HEK293 (cell line): Measurements from ENCODE around the gene CST1.
"Not testable (repeated sequence)": the region's sequence is repeated elsewhere in the genome, so short reads cannot be mapped to it uniquely, and the experiment has no call there.

Experiments used
- CTCF ChIA-PET: fragments of 350-600 bp; formaldehyde crosslinking; extraction: SDS; loops from one replicate; lab custom pipeline; 2021; ENCODE audit warnings: antibody characterized with exemption; lab: Yijun Ruan, JAX
- POLR2A ChIA-PET: fragments of 300-600 bp; formaldehyde crosslinking; extraction: SDS; loops from one replicate; lab custom pipeline; 2020; ENCODE audit warnings: antibody characterized with exemption, inconsistent platforms; lab: Yijun Ruan, JAX
- H3K27ac ChIP-seq: fragments of 200-500 bp; sonication (Bioruptor generic); 2 replicates; pipeline ENCODE4 v1.5.1; 2014; ENCODE audit warnings: low read depth, low read length, control low read depth, inconsistent platforms; ENCODE audit errors: extremely low read depth
- H3K36me3 ChIP-seq, 2 experiments: fragments of 200-500 bp in 1 of 2; sonication (Bioruptor generic) in 1 of 2; 1 replicate in 1 of 2; 2 replicates in 1 of 2; pipeline ENCODE4 v1.5.1; 2014 to 2017; ENCODE audit warnings: inconsistent platforms in 2 of 2, low read length in 2 of 2; ENCODE audit not compliant: control insufficient read depth in 2 of 2, insufficient read depth in 1 of 2
- H3K4me1 ChIP-seq: fragments of 200-500 bp; sonication (Bioruptor generic); 2 replicates; pipeline ENCODE4 v1.5.1; 2014; ENCODE audit warnings: mild to moderate bottlenecking, low read length, inconsistent platforms; ENCODE audit not compliant: control insufficient read depth, insufficient read depth
- H3K4me3 ChIP-seq: 2 replicates; pipeline ENCODE4 v1.5.1; 2011; ENCODE audit warnings: low read depth, mild to moderate bottlenecking, control low read depth, low read length, moderate library complexity
- H3K9me3 ChIP-seq: fragments of 200-500 bp; sonication (Bioruptor generic); 2 replicates; pipeline ENCODE4 v1.5.1; 2014; ENCODE audit warnings: low read depth, low read length, inconsistent platforms; ENCODE audit not compliant: control insufficient read depth, insufficient read depth
- HOXA7 ChIP-seq: sonication (generic); formaldehyde crosslinking; IDR thresholded peaks from 2 replicates; pipeline ENCODE4 v1.8.1; 2022; ENCODE audit warnings: missing genetic modification reagents, borderline replicate concordance
- MYNN ChIP-seq: fragments of 450-650 bp; formaldehyde crosslinking; IDR thresholded peaks from 2 replicates; pipeline ENCODE4 v1.5.1; 2016; ENCODE audit warnings: missing biosample characterization, missing genetic modification characterization, borderline replicate concordance
- RBAK ChIP-seq: fragments of 450-650 bp; formaldehyde crosslinking; IDR thresholded peaks from 2 replicates; pipeline ENCODE4 v1.5.1; 2016; ENCODE audit warnings: missing biosample characterization, missing genetic modification characterization
- WT1 ChIP-seq: fragments of 450-650 bp; formaldehyde crosslinking; IDR thresholded peaks from 2 replicates; pipeline ENCODE4 v1.5.1; 2016; ENCODE audit warnings: missing biosample characterization, missing genetic modification characterization
- ZBTB17 ChIP-seq: fragments of 450-650 bp; formaldehyde crosslinking; IDR thresholded peaks from 2 replicates; pipeline ENCODE4 v1.5.1; 2016; ENCODE audit warnings: missing biosample characterization, missing genetic modification characterization
- ZNF121 ChIP-seq: fragments of 450-650 bp; formaldehyde crosslinking; IDR thresholded peaks from 2 replicates; pipeline ENCODE4 v1.5.1; 2016; ENCODE audit warnings: missing biosample characterization, missing genetic modification characterization
- ZNF529 ChIP-seq: fragments of 450-650 bp; formaldehyde crosslinking; IDR thresholded peaks from 2 replicates; pipeline ENCODE4 v1.5.1; 2017; ENCODE audit warnings: missing genetic modification characterization, missing biosample characterization; ENCODE audit not compliant: insufficient replicate concordance
- ZNF585B ChIP-seq: fragments of 450-650 bp; formaldehyde crosslinking; IDR thresholded peaks from 2 replicates; pipeline ENCODE4 v1.5.1; 2016; ENCODE audit warnings: missing biosample characterization, missing genetic modification characterization
- ZNF621 ChIP-seq: fragments of 450-650 bp; formaldehyde crosslinking; IDR thresholded peaks from 2 replicates; pipeline ENCODE4 v1.5.1; 2017; ENCODE audit warnings: missing biosample characterization, missing genetic modification characterization
- ZNF624 ChIP-seq: fragments of 450-650 bp; formaldehyde crosslinking; IDR thresholded peaks from 2 replicates; pipeline ENCODE4 v1.5.1; 2017; ENCODE audit warnings: missing biosample characterization, missing genetic modification characterization
- ZNF677 ChIP-seq: fragments of 450-650 bp; IDR thresholded peaks from 2 replicates; pipeline ENCODE4 v1.5.0; 2018; ENCODE audit warnings: missing biosample characterization, mild to moderate bottlenecking, missing genetic modification characterization, moderate library complexity
- ZNF76 ChIP-seq: fragments of 450-650 bp; formaldehyde crosslinking; IDR thresholded peaks from 2 replicates; pipeline ENCODE4; 2016; ENCODE audit warnings: low read depth, missing biosample characterization, missing genetic modification characterization, borderline replicate concordance
- TF ChIP-seq, protein P1 (sequence below): fragments of 450-650 bp; formaldehyde crosslinking; IDR thresholded peaks from 2 replicates; pipeline ENCODE4 v1.5.1; 2016; ENCODE audit warnings: missing biosample characterization, missing genetic modification characterization
- TF ChIP-seq, protein P2 (sequence below): fragments of 450-650 bp; formaldehyde crosslinking; IDR thresholded peaks from 2 replicates; pipeline ENCODE4 v1.5.1; 2016; ENCODE audit warnings: missing biosample characterization, missing genetic modification characterization
- TF ChIP-seq, protein P3 (sequence below): fragments of 450-650 bp; formaldehyde crosslinking; conservative IDR thresholded peaks from 2 replicates; pipeline ENCODE4 v1.5.1; 2016; ENCODE audit warnings: low read depth, missing biosample characterization, missing genetic modification characterization
- TF ChIP-seq, protein P4 (sequence below): fragments of 450-650 bp; formaldehyde crosslinking; IDR thresholded peaks from 2 replicates; pipeline ENCODE4 v1.5.1; 2016; ENCODE audit warnings: missing biosample characterization, missing genetic modification characterization

CST1 gene

DNA sequence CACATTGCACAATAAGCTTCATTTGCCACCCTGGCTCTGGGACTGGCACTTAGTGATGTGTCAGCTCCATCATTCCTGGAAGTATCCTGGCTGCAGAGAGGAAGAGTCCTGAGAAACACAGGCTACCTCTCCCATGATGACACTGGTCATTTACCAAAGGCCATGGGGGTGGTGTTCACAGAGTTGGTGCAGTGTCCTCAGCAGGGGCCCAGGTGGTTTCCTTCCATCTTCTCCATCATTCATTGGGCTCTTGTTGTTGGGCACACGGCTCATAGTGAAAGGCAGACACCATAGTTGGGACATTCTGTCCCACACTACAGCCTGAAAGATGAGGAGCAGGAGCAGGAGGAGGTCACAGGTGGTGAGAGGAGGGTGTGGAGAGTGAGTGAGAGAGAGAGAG lies 15.8 kb upstream of the CST1 start:
- Histone ChIP-seq H3K36me3 (no peaks in the 10 kb centered on the region), H3K4me3 (no peak overlapping the region), H3K4me1 (no peaks in the 10 kb centered on the region), H3K27ac (no peak overlapping the region), H3K9me3 (no peaks in the 10 kb centered on the region)
- POLR2A ChIA-PET, result no interaction called here
- TF ChIP-seq ZBTB17 (tag by site-specific recombination) (no peak), ZNF76 (tag by site-specific recombination) (no peak), WT1 (no peak), ZNF624 (no peak), ZNF529 (no peak), ZNF585B (tag by site-specific recombination) (no peak), ZNF121 (tag by site-specific recombination) (no peak)
- TF ChIP-seq, protein P1, sequence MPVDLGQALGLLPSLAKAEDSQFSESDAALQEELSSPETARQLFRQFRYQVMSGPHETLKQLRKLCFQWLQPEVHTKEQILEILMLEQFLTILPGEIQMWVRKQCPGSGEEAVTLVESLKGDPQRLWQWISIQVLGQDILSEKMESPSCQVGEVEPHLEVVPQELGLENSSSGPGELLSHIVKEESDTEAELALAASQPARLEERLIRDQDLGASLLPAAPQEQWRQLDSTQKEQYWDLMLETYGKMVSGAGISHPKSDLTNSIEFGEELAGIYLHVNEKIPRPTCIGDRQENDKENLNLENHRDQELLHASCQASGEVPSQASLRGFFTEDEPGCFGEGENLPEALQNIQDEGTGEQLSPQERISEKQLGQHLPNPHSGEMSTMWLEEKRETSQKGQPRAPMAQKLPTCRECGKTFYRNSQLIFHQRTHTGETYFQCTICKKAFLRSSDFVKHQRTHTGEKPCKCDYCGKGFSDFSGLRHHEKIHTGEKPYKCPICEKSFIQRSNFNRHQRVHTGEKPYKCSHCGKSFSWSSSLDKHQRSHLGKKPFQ (tag by site-specific recombination), result no peak
- CTCF ChIA-PET, result no interaction called here

DNA sequence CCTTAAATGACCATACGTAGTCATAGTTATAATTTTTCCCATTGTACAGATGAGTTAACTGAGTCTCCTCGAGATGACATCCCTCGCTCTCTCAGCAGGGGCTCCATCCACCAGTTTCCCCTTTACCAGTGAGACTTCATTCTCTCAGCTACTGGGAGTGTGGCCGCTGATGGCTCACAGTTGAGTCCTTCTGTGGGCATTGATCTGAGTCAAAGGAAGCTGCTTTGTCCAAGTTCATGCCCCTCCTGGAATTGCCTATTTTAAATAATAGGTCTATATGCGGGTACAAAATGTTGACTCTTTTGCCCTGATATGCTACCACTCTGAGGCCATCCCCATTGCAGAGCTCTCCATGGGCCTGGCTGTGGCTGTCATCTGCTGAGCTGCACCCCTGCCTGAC lies 14.8 kb upstream of the CST1 start:
- POLR2A ChIA-PET, result no interaction called here

DNA sequence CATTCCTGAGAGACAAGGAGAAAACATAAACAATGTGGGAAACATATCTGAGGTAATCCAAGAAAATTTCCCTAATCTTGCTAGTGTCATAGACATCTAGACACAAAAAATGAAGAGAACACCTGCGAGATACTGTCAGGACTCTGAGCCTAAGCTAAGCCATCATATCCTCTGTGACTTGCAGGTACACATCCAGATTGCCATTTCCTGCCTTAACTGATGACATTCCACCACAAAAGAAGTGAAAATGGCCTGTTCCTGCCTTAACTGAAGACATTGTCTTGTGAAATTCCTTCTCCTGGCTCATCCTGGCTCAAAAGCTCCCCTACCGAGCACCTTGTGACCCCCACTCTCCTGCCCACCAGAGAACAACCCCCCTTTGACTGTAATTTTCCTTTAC lies 13.9 kb upstream of the CST1 start:
- CTCF ChIA-PET, result interaction anchor here (0.7 kb wide), 1 partner anchor 34 kb away, joined by 3 read pairs; no protein-coding TSS in a partner anchor
- POLR2A ChIA-PET, result not testable (repeated sequence)

More for the DNA sequence above, 14.8 kb upstream of the CST1 start:
- TF ChIP-seq HOXA7 (CRISPR knock-in tag), result no peak
- TF ChIP-seq ZNF677, result no peak
- no peak for TF ChIP-seq RBAK
- TF ChIP-seq, protein P2, sequence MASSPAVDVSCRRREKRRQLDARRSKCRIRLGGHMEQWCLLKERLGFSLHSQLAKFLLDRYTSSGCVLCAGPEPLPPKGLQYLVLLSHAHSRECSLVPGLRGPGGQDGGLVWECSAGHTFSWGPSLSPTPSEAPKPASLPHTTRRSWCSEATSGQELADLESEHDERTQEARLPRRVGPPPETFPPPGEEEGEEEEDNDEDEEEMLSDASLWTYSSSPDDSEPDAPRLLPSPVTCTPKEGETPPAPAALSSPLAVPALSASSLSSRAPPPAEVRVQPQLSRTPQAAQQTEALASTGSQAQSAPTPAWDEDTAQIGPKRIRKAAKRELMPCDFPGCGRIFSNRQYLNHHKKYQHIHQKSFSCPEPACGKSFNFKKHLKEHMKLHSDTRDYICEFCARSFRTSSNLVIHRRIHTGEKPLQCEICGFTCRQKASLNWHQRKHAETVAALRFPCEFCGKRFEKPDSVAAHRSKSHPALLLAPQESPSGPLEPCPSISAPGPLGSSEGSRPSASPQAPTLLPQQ (tag by site-specific recombination), result no peak
- no peak for TF ChIP-seq ZNF621 (tag by site-specific recombination)
- TF ChIP-seq MYNN (tag by site-specific recombination), result no peak
- TF ChIP-seq, protein P3, sequence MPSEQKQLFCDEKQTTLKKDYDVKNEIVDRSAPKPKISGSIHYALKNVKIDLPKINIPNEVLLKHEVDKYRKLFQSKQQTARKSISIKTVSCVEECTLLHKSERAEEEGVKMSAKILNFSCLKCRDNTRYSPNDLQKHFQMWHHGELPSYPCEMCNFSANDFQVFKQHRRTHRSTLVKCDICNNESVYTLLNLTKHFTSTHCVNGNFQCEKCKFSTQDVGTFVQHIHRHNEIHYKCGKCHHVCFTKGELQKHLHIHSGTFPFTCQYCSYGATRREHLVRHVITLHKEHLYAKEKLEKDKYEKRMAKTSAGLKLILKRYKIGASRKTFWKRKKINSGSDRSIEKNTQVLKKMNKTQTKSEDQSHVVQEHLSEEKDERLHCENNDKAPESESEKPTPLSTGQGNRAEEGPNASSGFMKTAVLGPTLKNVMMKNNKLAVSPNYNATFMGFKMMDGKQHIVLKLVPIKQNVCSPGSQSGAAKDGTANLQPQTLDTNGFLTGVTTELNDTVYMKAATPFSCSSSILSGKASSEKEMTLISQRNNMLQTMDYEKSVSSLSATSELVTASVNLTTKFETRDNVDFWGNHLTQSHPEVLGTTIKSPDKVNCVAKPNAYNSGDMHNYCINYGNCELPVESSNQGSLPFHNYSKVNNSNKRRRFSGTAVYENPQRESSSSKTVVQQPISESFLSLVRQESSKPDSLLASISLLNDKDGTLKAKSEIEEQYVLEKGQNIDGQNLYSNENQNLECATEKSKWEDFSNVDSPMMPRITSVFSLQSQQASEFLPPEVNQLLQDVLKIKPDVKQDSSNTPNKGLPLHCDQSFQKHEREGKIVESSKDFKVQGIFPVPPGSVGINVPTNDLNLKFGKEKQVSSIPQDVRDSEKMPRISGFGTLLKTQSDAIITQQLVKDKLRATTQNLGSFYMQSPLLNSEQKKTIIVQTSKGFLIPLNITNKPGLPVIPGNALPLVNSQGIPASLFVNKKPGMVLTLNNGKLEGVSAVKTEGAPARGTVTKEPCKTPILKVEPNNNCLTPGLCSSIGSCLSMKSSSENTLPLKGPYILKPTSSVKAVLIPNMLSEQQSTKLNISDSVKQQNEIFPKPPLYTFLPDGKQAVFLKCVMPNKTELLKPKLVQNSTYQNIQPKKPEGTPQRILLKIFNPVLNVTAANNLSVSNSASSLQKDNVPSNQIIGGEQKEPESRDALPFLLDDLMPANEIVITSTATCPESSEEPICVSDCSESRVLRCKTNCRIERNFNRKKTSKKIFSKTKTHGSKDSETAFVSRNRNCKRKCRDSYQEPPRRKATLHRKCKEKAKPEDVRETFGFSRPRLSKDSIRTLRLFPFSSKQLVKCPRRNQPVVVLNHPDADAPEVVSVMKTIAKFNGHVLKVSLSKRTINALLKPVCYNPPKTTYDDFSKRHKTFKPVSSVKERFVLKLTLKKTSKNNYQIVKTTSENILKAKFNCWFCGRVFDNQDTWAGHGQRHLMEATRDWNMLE (tag by site-specific recombination), result no peak
- TF ChIP-seq, protein P4, sequence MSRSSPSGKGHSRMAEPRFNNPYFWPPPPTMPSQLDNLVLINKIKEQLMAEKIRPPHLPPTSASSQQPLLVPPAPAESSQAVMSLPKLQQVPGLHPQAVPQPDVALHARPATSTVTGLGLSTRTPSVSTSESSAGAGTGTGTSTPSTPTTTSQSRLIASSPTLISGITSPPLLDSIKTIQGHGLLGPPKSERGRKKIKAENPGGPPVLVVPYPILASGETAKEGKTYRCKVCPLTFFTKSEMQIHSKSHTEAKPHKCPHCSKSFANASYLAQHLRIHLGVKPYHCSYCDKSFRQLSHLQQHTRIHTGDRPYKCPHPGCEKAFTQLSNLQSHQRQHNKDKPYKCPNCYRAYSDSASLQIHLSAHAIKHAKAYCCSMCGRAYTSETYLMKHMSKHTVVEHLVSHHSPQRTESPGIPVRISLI (tag by site-specific recombination), result no peak
- Histone ChIP-seq H3K4me3 (no peak overlapping the region), H3K4me1 (no peaks in the 10 kb centered on the region), H3K36me3 (no peaks in the 10 kb centered on the region), H3K9me3 (no peaks in the 10 kb centered on the region), H3K27ac (no peak overlapping the region)
- CTCF ChIA-PET, result interaction anchor here (0.7 kb wide), 1 partner anchor 33 kb away, joined by 3 read pairs; no protein-coding TSS in a partner anchor

More for the DNA sequence above, 13.9 kb upstream of the CST1 start:
- H3K27ac ChIP-seq, H3K4me1 ChIP-seq, H3K36me3 ChIP-seq, H3K9me3 ChIP-seq, H3K4me3 ChIP-seq: not testable (repeated sequence)
